VCaP (cell line): Measurements from ENCODE around the gene PTGER2.

ENCODE experiments used
- H3K27ac ChIP-seq: fragments of 450-650 bp; 2 replicates; pipeline ENCODE4 v1.5.1; 2017
- CTCF ChIP-seq: fragments of 450-650 bp; conservative IDR thresholded peaks from 2 replicates; pipeline ENCODE4 v1.5.1; 2017; ENCODE audit warnings: mild to moderate bottlenecking, moderate library complexity

PTGER2 gene

GRCh38 chr14:52352061-52352491 is 38.0 kb downstream of the PTGER2 start:
- peak overlapping the region; percentile 93 for H3K27ac ChIP-seq
- TF ChIP-seq CTCF = no peak

- H3K27ac ChIP-seq = peak overlapping the region; percentile 93
- no peak for TF ChIP-seq CTCF
Observed at GRCh38 chr14:52352569-52352968, 38.5 kb downstream of the PTGER2 start.

GRCh38 chr14:52354242-52354641 is 40.1 kb downstream of the PTGER2 start:
- peak overlapping the region; percentile 93; the same call in 1 of the 2 replicates for H3K27ac ChIP-seq
- TF ChIP-seq CTCF = no peak

GRCh38 chr14:52355016-52355431 is 40.9 kb downstream of the PTGER2 start:
- H3K27ac ChIP-seq = peak overlapping the region; percentile 93; the same call in 1 of the 2 replicates
- TF ChIP-seq CTCF = no peak

- H3K27ac ChIP-seq = peak overlapping the region; percentile 93
- no peak for TF ChIP-seq CTCF
Observed at GRCh38 chr14:52355526-52355925, 41.4 kb downstream of the PTGER2 start.

GRCh38 chr14:52356025-52356424 is 41.9 kb downstream of the PTGER2 start:
- TF ChIP-seq CTCF = no peak
- H3K27ac ChIP-seq = peak overlapping the region; percentile 93

- no peak for TF ChIP-seq CTCF
- H3K27ac ChIP-seq = no peak overlapping the region
Observed at GRCh38 chr14:52360831-52361230, 46.7 kb downstream of the PTGER2 start.
